Measurements from ENCODE around the gene NHS.

The NHS gene

DNA sequence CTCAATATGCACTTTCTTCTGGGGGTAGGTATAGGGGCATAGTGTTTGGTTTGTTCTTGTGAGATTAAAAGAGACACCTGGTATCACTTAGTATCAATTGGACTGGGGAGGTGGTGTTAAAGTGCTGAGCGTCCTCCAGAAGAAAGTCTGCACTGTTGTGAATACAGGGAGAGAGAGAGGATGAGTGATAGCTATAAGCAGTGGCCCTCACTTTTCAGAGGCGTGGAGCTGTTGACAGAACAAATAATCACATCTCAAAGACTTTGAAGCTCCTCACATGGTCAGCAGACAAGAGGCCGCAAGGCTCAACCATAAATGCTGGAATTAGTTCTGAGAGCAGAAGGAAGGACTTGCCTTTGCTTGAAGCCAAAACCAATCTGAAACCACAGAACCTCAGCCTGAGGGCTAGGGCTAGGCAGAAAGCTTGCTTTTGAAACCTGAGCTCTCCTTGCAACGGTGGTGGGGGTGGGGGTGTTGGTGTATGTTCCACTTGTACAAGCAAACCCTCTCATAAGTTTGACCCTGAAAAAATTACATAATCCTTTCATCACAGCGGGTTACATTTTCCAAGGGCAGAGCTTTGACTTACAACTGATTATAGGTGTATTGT, 239.1 kb downstream of the NHS start:
- TF ChIP-seq, protein P1, sequence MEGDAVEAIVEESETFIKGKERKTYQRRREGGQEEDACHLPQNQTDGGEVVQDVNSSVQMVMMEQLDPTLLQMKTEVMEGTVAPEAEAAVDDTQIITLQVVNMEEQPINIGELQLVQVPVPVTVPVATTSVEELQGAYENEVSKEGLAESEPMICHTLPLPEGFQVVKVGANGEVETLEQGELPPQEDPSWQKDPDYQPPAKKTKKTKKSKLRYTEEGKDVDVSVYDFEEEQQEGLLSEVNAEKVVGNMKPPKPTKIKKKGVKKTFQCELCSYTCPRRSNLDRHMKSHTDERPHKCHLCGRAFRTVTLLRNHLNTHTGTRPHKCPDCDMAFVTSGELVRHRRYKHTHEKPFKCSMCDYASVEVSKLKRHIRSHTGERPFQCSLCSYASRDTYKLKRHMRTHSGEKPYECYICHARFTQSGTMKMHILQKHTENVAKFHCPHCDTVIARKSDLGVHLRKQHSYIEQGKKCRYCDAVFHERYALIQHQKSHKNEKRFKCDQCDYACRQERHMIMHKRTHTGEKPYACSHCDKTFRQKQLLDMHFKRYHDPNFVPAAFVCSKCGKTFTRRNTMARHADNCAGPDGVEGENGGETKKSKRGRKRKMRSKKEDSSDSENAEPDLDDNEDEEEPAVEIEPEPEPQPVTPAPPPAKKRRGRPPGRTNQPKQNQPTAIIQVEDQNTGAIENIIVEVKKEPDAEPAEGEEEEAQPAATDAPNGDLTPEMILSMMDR (IDR thresholded peaks at IDR 0.05; ENCODE audit: low read length, missing control alignments) = no peak
- no peak for DNase-seq (ENCODE audit: low read depth)
- H3K4me3 ChIP-seq (replicated peaks; ENCODE audit: low read depth, low read length) = no peak overlapping the region

DNA sequence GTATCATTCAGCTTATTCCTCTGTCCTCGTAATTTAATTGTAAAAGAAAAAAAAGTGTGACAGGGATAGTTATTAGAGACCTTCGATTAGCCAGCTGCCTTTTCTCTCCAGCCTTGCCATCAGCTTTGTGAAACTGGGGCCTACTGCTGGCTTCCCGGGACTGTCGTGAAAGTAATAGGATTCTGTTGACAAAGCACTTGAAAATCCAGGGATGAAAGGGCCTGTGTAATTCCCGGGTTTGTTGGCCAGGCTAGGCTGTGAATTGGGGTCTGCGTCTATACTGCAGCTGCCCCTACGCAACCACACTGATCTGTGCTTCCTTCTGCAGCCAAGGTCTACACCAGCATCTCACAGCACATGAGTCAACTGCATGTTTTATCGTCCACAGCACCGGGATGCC, 241.9 kb downstream of the NHS start:
- H3K4me3 ChIP-seq (replicated peaks; ENCODE audit: low read depth, low read length) = no peak overlapping the region
- no peak for DNase-seq (ENCODE audit: low read depth)
- TF ChIP-seq, protein P1 (IDR thresholded peaks at IDR 0.05; ENCODE audit: low read length, missing control alignments) = no peak

DNA sequence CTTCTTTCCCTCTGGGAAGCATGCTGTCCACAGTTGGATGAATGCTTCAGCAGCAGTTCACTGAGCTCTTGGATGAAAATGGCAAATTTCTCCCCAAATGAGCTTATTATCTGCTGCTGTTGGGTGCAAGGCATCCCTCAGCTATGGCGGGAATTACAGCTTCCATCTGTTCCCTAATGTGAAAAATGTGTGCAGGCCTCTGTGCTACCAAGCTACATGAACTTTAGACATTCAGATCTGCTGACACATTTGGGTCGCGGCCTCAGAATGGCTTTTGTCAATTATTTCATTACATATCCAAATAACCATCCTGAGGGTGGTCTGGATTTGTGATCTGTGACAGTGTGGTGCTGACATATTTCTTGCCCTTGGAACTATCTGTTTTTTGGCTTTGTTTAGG, 242.8 kb downstream of the NHS start:
- H3K4me3 ChIP-seq (replicated peaks; ENCODE audit: low read depth, low read length) = no peak overlapping the region
- no peak for DNase-seq (ENCODE audit: low read depth)
- TF ChIP-seq, protein P1 (IDR thresholded peaks at IDR 0.05; ENCODE audit: low read length, missing control alignments) = no peak

DNA sequence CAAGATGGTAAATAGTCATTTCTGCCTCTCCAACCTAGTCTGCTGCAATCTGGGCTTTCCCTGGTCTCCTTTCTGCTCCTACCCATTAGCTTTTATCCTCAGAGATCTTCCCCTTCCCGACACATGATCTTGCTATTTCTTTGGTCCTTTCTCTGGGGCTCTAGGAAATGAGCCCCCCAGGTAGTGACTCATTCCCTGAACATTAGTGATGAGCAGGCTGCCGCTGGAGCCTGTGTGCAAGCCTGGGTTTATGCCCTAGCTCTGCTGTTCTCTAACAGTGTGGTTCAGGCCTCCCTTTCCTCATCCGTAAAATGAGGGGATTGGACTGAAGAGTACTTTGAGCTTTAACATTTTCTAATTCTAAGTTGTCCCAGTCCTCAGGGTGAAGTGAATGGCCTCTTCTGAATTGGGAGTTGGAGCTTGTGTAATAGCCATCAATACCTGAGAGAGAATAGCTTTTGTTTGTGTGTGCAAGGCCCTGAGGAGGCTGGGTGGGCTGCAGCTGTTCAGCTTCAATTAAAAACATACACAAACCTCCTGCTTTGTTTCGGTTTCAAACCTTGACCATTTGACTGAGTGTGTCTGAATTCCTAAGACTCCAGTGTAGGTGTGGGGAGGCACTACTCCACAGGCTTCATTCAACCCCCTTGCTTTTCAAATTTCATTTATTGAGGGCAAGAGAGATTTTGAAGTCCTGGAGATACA, 246.7 kb downstream of the NHS start:
- TF ChIP-seq, protein P1 (IDR thresholded peaks at IDR 0.05; ENCODE audit: low read length, missing control alignments) = no peak
- H3K4me3 ChIP-seq (replicated peaks; ENCODE audit: low read depth, low read length) = no peak overlapping the region
- DNase-seq (ENCODE audit: low read depth) = no peak

DNA sequence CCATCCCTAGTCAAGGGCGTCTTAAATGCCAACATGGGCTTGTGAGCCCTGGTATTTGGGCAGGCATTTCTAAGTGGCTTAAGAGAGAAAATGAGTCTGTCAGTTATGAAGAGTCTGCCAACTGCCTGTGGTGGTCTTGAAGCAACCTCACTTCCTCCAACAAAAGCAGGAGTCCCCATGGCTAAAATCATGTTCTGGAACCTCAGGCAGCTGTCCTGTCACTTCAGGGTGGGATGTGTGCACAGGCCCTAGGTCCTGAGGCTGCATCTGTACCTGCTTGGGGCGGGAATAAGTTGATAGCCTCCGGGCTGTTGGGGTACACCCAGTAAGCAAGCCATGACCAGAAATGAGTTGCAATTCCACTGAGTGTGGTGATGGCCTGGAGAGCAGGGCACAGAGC, 247.3 kb downstream of the NHS start:
- H3K4me3 ChIP-seq (replicated peaks; ENCODE audit: low read depth, low read length) = no peak overlapping the region
- TF ChIP-seq, protein P1 (IDR thresholded peaks at IDR 0.05; ENCODE audit: low read length, missing control alignments) = no peak
- no peak for DNase-seq (ENCODE audit: low read depth)

DNA sequence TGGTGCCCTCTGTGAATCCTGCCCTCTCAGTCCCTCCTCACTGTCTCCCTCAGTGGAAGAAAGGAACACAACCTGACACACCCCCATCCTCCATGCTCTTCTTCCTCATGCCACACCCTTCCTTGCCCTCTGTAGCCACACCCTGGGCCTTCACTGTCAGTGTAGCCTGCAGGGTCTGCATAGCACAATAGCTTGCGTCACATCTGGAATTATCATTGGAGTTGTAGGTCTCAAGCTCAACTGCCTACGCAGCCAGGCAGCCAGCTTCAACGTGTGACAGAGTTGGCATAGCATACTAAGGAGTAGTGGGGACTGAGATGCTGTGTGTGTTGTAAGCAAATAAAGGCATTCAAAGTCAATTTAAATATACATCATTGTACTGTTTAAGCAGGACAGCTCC, 248.8 kb downstream of the NHS start:
- no peak for DNase-seq (ENCODE audit: low read depth)
- TF ChIP-seq, protein P1 (IDR thresholded peaks at IDR 0.05; ENCODE audit: low read length, missing control alignments) = no peak
- no peak overlapping the region for H3K4me3 ChIP-seq (replicated peaks; ENCODE audit: low read depth, low read length)

DNA sequence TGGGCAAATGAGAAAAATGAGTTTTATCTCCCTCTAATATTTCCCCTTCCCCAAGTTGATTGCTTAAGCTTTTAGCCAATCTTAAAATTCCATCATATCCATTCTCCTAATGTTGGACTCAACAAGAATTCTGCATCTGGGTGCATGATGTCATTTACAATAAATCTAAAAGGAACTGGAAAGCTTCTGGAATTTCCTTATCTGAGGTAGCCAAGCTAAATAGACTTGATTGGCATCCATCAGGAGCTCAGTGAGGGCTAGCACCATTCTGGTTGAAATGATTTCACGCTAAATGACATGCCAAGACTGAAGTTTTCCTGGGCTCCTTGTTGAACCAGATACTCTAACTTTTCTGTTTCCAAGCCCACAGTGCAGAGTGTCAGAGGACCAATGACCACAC, 252.0 kb downstream of the NHS start:
- no peak overlapping the region for H3K4me3 ChIP-seq (replicated peaks; ENCODE audit: low read depth, low read length)
- no peak for DNase-seq (ENCODE audit: low read depth)
- TF ChIP-seq, protein P1 (IDR thresholded peaks at IDR 0.05; ENCODE audit: low read length, missing control alignments) = no peak
